DOHH2 (cell line): ENCODE data around the gene NMD3.

Experiments used
- CTCF ChIP-seq: fragments of 200-600 bp; sonication (generic); IDR thresholded peaks from one replicate; pipeline ENCODE4 v1.5.1; 2014; ENCODE audit warnings: antibody characterized with exemption, mild to moderate bottlenecking, low read depth, low read length; ENCODE audit not compliant: poor library complexity, severe bottlenecking
- EZH2phosphoT487 ChIP-seq: fragments of 200-600 bp; sonication (generic); IDR thresholded peaks from 2 replicates; pipeline ENCODE4 v1.6.1; 2017; ENCODE audit warnings: borderline replicate concordance, mild to moderate bottlenecking, antibody characterized with exemption, low read length, moderate library complexity, mixed read lengths

GRCh38 chr3:161296814-161297213, 75.7 kb downstream of the NMD3 start:
- TF ChIP-seq CTCF (no peak), EZH2phosphoT487 (no peak)
